Epithelial cell of proximal tubule (primary cell): ENCODE data around the gene MYO9A. TPM values are rescaled to one million over a fixed set of nuclear protein-coding genes. Genes with fewer than 3 reads are reported as not detected.

Experiments
- DNase-seq: peaks from one replicate; pipeline ENCODE4 v3.0.0-alpha.2; 2011; ENCODE audit warnings: low read depth
- H3K4me3 ChIP-seq: 2 replicates; pipeline ENCODE4 v1.5.1; 2011; ENCODE audit warnings: low read depth, mild to moderate bottlenecking, low read length
- CTCF ChIP-seq: conservative IDR thresholded peaks from 2 replicates; pipeline ENCODE4 v1.5.1; 2012; ENCODE audit warnings: low read depth, mild to moderate bottlenecking, low read length
- total RNA-seq: library from RNA; depleted of rRNA; stranded (reverse); fragments of >200 nt; gene quantifications from 2 replicates; pipeline ENCODE4 v1.2.3, GENCODE V29; 2015

MYO9A gene
- total RNA-seq, 1 donor from 2014 or later = 18.1 TPM

GRCh38 chr15:72044956-72045355 is 73.0 kb downstream of the MYO9A start:
- TF ChIP-seq CTCF = no peak
- H3K4me3 ChIP-seq = no peak overlapping the region
- no peak for DNase-seq

GRCh38 chr15:72042865-72043264 is 75.1 kb downstream of the MYO9A start:
- TF ChIP-seq CTCF = no peak
- H3K4me3 ChIP-seq = no peak overlapping the region
- no peak for DNase-seq

DNA sequence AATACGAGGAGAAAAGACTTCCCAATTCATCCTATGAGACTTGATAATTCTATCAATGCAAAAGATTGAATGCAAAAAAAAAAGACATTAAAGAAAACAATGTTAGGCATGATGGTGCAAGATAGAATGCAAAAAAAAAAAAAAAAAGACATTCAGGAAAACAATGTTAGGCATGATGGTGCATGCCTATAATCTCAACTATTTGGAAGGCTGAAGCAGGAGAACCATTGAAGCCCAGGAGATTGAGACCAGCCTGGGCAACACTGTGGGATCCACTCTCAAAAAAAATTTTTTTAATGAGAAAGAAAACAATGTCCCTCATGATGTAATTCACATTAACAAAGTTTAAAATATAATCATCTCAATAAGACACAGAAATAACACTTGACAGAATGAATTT is 75.9 kb downstream of the MYO9A start:
- TF ChIP-seq CTCF = no peak
- H3K4me3 ChIP-seq = no peak overlapping the region
- no peak for DNase-seq

- no peak for TF ChIP-seq CTCF
- H3K4me3 ChIP-seq = no peak overlapping the region
- no peak for DNase-seq
Observed at GRCh38 chr15:72037321-72037720, 80.6 kb downstream of the MYO9A start.

DNA sequence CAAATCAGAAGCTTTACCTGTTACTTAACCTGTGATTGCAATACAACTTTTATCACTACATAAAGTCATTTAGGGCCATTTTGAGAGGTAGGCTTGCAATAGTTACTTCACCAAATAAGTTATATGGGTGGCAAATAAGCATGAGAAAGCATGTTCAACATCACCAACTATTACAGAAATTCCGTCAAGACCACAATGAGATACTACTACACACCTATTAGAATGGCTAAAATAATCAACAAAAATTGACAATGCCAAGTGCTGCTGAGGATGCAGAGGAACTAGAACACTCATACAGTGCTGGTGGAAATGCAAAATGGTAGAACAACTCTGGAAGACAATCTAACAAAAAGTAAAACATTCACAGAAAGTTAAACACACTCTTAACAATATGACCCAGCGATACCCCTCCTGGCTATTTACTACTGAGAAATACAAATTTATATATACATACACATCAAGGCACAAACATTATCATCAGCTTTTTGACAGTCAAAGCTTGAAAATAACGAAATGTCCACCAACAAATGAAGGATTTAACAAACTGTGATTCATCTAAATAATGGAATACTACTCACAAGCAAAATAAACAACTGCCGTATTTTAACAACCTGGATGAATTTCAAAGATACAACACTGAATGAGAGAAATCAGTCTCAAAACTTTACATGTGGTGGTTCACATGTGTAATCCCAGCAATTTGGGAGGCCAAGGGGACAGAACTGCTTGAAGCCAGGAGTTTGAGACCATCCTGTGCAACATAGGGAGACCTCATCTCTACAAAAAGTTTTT is 82.9 kb downstream of the MYO9A start:
- no peak for TF ChIP-seq CTCF
- H3K4me3 ChIP-seq = no peak overlapping the region
- no peak for DNase-seq

DNA sequence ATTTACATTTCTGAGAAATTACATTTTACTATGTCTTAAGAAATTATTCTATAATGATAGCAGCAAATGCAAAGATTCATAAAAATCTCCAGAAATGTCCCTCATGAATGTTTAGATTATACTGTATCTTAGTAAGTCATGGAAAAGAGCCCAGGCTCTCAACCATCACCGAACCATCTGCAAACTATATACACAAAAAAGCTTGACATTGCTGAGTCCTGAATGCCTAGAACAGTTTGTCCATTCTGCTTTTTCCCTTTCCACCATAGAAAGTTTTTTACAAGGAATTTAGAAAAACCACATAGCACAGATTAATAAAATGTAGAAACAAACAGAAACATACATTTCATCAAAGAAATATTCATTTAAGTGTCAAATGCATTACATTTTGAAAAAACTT is 83.6 kb downstream of the MYO9A start:
- TF ChIP-seq CTCF = no peak
- no peak overlapping the region for H3K4me3 ChIP-seq
- no peak for DNase-seq

- DNase-seq = no peak
- H3K4me3 ChIP-seq = no peak overlapping the region
- TF ChIP-seq CTCF = no peak
Observed at GRCh38 chr15:72033711-72034110, 84.2 kb downstream of the MYO9A start.
